Measurements from ENCODE around the gene EMC10.
"Not testable (repeated sequence)": the region's sequence is repeated elsewhere in the genome, so short reads cannot be mapped to it uniquely, and the experiment has no call there.

EMC10 gene

GRCh38 chr19:50476224-50476906 lies at the start of gene EMC10, which contains the start of gene GARIN5A:
TSS of gene EMC10 (plus strand) at chr19:50476507. CDS start at chr19:50476545, 38 bp downstream.
TSS of gene GARIN5A (minus strand) at chr19:50476848. CDS start at chr19:50476388, 460 bp downstream.
- peak; percentile 69 for DNase-seq

GRCh38 chr19:50427318-50427925 lies 48.9 kb upstream of the EMC10 start:
- no peak for DNase-seq

GRCh38 chr19:50427997-50428425 lies 48.3 kb upstream of the EMC10 start:
- DNase-seq: no peak

DNA sequence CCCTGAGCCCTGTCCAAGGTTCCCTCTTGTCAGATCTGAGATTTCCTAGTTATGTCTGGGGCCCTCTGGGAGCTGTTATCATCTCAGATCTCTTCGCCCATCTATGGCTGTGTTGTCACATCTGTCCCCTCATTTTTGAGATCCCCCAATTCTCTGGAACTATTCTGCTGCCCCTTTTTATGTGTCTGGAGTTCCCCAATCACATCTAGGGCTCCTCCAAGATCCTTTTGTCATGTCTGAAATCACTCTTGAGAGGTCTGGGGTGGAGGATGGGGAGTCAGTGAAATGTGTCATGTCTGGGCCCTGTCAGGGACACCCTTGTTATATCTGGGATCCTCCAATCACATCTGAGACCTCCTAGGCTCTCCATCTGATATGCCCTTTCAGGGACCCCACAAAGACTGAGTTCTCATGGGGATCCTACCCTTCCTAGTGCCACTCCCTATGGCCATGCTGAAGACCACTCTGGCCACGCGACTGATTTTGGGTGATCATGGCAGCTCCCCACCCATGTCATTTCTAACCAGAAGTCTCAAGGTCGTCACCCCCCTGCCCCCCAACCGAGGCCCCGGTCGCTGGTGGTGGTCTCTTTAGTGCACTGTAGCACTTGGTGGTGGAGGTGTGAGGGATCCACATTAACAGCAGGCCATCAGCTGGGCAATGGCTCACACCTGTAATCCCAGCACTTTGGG lies 47.4 kb upstream of the EMC10 start:
- DNase-seq: no peak

DNA sequence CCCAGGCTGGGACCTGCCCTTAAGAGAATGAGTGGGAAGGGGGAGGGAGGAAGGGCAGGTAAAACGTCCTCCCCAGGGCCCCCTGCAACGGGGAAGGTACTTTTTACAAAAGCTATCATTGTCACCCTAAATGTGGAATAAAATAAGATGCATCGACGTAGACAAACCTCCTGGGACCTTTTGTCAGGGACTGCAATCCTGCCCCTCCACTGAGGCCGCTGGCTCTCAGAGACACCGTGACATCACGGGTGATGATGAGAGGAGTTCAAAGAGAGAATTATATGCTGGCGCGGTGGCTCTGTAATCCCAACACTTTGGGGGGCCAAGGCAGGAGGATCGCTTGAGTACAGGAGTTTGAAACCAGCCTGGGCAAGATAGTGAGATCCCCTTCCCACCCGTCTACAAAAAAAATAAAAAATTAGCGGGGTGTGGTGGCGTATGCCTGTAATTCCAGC lies 45.4 kb upstream of the EMC10 start:
- no peak for DNase-seq

- DNase-seq: peak; percentile 64
Measured at GRCh38 chr19:50431343-50432220, 44.7 kb upstream of the EMC10 start.

DNA sequence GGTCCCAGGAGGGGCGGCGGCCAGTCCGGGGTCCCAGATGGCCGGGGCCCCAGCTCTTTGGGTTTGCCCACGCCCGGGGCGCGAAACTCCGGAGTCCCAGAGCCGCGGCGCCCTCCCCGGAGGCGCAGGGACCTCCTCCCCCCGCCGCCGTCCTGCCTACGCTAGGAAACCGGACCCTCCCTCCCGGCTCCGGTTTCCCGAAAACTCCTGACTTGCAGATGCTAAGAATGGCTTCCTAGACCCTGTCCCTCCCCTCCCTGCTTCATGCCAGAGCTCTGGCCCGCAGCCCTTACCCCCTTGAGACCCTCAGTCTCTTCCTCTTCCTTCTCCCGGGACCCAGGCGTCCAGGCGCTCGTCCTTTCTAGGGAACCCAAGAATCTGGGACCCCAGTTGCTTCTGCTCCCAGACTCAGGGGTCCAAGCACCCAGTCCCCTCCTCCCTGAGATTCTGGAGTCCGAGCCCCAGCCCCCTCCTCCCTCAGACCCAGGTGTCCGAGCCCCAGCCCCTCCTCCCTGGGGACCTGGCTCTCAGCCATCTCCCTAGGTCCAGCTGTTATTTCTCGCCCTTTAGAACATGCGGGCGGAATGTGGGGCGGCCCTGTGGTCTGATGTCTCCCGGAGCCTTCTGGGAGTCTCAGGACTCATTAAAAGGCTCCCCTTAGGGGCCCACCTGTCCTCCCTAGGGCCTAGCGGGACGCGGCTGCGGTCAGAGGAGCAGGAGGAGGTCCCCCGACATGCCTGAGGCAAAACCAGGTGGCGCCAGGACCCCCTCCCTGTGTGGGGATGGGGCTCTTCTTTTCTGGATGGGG lies 43.9 kb upstream of the EMC10 start, which contains the start of gene MYBPC2:
MYBPC2 (plus strand) TSS at position 672 of the 808 bp plus-strand sequence; CDS start at position 734, 62 bp downstream.
- DNase-seq: no peak

DNA sequence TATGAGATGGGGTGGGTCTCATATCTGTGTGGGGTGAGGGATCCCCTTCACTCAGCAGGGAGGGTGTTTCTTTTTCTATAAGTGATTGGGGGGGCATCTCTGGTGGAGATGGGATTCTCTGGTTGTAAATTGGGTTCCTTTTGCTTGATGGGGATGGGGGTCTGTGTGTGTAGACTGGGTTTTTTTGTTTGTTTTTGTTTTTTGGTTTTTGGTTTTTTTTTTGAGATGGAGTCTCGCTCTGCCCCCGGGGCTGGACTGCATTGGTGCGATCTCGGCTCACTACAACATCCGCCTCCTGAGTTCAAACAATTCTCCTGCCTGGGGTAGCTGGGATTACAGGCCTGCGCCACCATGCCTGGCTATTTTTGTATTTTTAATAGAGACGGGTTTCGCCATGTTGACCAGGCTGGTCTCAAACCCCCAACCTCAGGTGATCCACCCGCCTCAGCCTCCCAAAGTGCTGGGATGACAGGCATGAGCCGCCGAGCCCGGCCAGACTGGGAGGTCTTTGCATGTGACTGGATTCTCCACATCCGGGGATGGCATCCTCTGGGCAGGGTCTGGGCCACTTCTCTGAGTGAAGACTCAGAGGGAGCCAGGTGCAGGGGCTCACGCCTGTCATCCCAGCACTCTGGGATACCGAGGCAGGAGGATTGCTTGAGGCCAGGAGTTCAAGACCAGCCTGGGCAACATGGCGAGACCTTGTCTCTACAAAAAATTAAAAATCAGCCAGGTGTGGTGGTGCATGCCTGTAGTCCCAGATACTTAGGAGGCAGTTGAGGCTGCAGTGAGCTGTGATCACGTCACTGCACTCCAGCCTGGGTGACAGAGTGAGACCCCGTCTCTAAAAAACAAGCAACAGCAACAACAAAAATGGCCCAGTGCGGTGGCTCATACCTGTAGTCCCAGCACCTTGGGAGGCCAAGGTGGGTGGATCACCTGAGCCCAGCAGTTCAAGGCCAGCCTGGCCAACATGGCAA lies 42.8 kb upstream of the EMC10 start:
- DNase-seq: no peak

DNA sequence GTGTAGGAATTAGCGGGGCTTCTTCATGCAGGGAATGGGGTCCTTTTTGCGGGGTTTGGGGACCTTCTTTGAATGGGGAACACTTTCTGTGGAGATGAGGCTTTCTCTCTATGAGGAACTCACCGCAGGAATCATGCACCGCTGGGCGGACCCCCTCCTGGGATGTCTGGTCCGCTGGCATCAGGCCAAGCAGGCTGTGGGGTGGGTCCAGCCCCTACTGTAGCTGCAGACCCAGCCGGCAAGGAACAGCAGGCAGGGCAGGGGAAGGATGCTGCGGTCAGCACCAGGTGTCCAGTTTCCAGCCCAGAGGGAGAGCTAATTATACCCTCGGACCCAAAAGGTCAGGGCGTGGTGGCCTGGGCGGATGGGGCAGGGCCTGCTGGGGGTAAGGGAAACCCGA lies 41.8 kb upstream of the EMC10 start:
- no peak for DNase-seq

- no peak for DNase-seq
Measured at GRCh38 chr19:50435221-50435620, 41.1 kb upstream of the EMC10 start.

DNA sequence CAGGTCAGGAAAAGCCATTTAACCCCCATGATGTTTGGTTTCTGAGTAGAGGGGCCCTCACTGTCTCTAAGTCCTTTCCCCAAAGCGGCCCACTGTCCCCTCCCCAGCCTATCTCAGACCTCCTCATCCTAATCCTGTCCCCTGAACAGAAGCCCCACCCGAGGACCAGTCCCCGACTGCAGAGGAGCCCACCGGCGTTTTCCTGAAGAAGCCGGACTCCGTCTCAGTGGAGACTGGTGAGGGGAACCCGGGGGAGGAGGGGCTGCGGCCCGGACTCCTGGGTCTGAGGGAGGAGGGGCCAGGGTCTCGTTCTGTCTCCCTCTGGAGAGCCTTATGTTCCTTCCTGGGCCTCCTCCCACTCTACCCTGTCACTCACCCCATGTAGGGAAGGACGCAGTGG lies 40.7 kb upstream of the EMC10 start:
- no peak for DNase-seq

DNA sequence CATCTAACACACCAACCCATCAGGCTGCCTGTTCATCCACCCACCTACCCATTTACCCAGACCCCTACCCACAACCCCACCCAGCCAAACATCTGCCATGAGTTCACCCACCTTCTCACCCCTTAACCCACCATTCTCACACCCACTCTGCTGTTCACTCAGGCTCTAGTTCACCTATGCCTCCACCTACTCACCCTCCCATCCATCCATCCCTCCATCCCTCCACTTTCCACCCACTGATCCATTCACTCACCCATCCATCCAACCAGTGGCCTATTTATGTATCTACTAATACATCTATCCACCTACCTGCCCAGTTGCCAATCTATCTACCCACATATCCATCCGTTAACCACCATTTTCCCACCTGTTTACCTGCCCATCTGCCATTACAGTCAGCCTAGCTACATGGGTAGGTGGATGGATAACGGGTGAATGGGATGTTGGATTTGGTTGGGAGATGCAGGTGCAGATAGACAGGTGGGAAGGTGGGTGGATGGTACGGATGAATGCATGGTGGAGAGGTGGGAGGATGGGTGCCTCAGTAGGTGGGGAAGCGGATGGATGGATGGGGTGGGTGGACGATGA lies 38.4 kb upstream of the EMC10 start:
- no peak for DNase-seq

GRCh38 chr19:50439130-50439529 lies 37.2 kb upstream of the EMC10 start:
- not testable (repeated sequence) for DNase-seq

- DNase-seq: no peak
Measured at GRCh38 chr19:50444059-50444458, 32.2 kb upstream of the EMC10 start.

DNA sequence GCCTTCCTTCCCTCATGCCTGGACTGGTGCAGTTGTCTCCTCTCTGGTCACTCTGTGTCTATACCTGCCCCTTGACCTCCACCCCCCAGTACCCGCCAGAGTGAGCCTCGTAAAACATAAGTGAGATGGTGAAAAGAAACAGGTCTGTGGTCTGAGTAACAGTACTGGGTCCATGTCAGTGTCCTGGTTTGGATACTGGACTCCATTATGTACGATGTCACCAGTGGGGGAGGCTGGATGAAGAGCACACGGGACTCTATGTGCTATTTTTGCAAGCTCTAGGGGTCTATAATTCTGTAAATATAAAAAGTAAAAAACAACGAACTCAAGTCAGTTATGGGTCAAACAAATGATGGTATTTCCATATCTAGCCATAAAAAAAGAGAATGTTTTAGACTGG lies 29.3 kb upstream of the EMC10 start:
- no peak for DNase-seq

- DNase-seq: no peak
Measured at GRCh38 chr19:50447750-50448149, 28.6 kb upstream of the EMC10 start.

GRCh38 chr19:50449236-50449899 lies 26.9 kb upstream of the EMC10 start:
- DNase-seq: no peak

- no peak for DNase-seq
Measured at GRCh38 chr19:50450369-50451222, 25.7 kb upstream of the EMC10 start.

DNA sequence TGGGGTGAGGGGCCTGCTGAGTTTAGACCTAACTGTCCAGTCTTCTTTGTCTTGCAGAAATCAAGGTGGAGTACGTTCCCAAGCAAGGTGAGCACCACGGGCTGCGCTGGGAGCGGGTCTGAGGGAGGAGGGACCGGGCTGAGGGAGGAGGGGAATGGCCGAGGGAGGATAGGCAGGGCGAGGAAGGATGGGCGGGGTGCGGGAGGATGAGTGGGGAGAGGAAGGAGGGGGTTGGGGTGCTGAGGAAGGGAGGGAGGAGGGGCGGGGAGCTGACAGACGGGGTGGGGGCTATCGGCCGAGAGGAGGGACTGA lies 25.1 kb upstream of the EMC10 start:
- no peak for DNase-seq

Measured in SHP77 treated with DMSO at 0.1 percent for 48 hours (cell line).